CD4-positive, alpha-beta T cell (primary cell): ENCODE results near the gene L1TD1. TPM values are rescaled to one million over a fixed set of nuclear protein-coding genes. Genes with fewer than 3 reads are reported as not detected.

Experiments
- ATAC-seq: fragments of 200-7000 bp; cut with Tn5 transposase; one replicate; pipeline ENCODE4 v1.10.0; 2022; ENCODE audit warnings: mild to moderate bottlenecking; ENCODE audit not compliant: poor library complexity
- CTCF ChIA-PET: fragments of 350-600 bp; sonication (Branson Sonifier 250); formaldehyde crosslinking; loops from one replicate; lab custom pipeline; 2021; ENCODE audit warnings: antibody characterized with exemption, inconsistent platforms; lab: Charles Lee
- POLR2A ChIA-PET: fragments of 350-600 bp; sonication (Branson Sonifier 250); formaldehyde crosslinking; loops from one replicate; lab custom pipeline; 2021; ENCODE audit warnings: antibody characterized with exemption, inconsistent platforms; lab: Charles Lee
- DNase-seq, 14 experiments: peaks; one replicate each; pipeline ENCODE4 v3.0.0-alpha.2; 2013 to 2020; ENCODE audit warnings: mixed read lengths in 2 of 14
- H3K27ac ChIP-seq, 2 donors: one replicate each; pipeline versions ENCODE4 v1.5.1 to v1.7.0; 2013; ENCODE audit warnings: low read length in 2 of 2, low read depth in 1 of 2, mild to moderate bottlenecking in 1 of 2
- H3K27me3 ChIP-seq, 2 experiments: 1 replicate in 1 of 2; 2 replicates in 1 of 2; pipeline versions ENCODE4 v1.6.1 to v1.7.0; 2013; ENCODE audit warnings: low read length in 2 of 2, control low read depth in 1 of 2, mild to moderate bottlenecking in 1 of 2, moderate library complexity in 1 of 2; ENCODE audit not compliant: insufficient read depth in 2 of 2, control insufficient read depth in 1 of 2
- H3K36me3 ChIP-seq: one replicate; pipeline ENCODE4 v1.6.1; 2013; ENCODE audit warnings: low read length, control low read depth; ENCODE audit not compliant: insufficient read depth
- H3K4me1 ChIP-seq: one replicate; pipeline ENCODE4 v1.6.1; 2013; ENCODE audit warnings: low read length, control low read depth; ENCODE audit not compliant: insufficient read depth
- H3K4me3 ChIP-seq: one replicate; pipeline ENCODE4 v1.5.1; 2013; ENCODE audit warnings: mild to moderate bottlenecking, low read length, moderate library complexity
- H3K9me3 ChIP-seq, 2 experiments: 1 replicate in 1 of 2; 2 replicates in 1 of 2; pipeline versions ENCODE4 v1.6.1 to v1.7.0; 2013; ENCODE audit warnings: low read length in 2 of 2, mild to moderate bottlenecking in 2 of 2, control low read depth in 1 of 2, moderate library complexity in 1 of 2; ENCODE audit not compliant: control insufficient read depth in 1 of 2, insufficient read depth in 1 of 2
- H3K27ac Mint-ChIP-seq: one replicate; pipeline ENCODE4 v1.8.0; 2020; ENCODE audit warnings: mixed read lengths
- H3K27me3 Mint-ChIP-seq: one replicate; pipeline ENCODE4 v1.8.0; 2021; ENCODE audit warnings: mixed read lengths
- H3K36me3 Mint-ChIP-seq: one replicate; pipeline ENCODE4 v1.8.0; 2021; ENCODE audit warnings: low read depth, mixed read lengths
- H3K4me1 Mint-ChIP-seq: one replicate; pipeline ENCODE4 v1.8.0; 2021; ENCODE audit warnings: low read depth, mixed read lengths
- H3K4me3 Mint-ChIP-seq: one replicate; pipeline ENCODE4 v1.8.0; 2020; ENCODE audit warnings: mild to moderate bottlenecking, mixed read lengths
- H3K9me3 Mint-ChIP-seq: one replicate; pipeline ENCODE4 v1.8.0; 2020; ENCODE audit warnings: mixed read lengths
- CTCF ChIP-seq: fragments of 200-600 bp; IDR thresholded peaks from one replicate; pipeline ENCODE4 v1.8.0; 2022; ENCODE audit warnings: antibody characterized with exemption, mild to moderate bottlenecking
- intact Hi-C, 2 experiments: fragments of 100-400 bp; cut with DNase I in 1 of 2; cut with micrococcal nuclease in 1 of 2; formaldehyde crosslinking; loops; one replicate each; pipeline versions ENCODE4 v1.15.1 to v1.9.0; 2023 to 2025; cut with DNase I, micrococcal nuclease
- total RNA-seq, 174 experiments: library from RNA in 2 of 174; stranded (reverse) in 2 of 174; gene quantifications; one replicate each; pipeline ENCODE4 v1.2.3 and lab custom pipeline; 2021 to 2026

The L1TD1 gene
- total RNA-seq, 2 experiments from 2014 or later: 0.06 TPM; not detected in 1

DNA sequence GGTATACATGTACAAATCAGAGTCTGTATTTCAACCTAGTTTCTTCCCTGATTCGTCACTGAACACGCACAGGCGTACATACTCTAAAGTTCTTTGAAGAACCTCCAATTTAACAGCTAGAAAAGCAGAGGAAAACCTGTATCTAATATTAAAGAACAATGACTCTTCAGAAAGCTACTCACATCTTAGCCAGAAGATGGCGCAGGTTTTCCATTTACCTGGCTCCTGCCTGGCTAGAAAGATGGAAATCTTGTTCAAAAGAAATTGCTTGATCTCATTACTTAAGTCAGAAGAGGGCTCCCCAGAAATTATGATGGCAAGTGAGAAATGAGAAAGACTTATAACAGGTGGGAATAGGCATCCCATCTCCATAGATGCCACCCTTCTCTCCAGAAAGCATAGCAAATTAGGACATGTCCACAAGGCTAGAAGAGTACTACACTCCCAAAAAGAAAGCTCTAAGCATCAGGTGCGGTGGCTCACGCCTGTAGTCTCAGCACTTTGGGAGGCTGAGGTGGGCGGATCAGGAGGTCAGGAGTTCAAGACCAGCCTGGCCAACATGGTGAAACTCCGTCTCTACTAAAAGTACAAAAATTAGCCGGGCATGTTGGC is 19.0 kb upstream of the L1TD1 start:
- peak; percentile 76 for TF ChIP-seq CTCF
- ATAC-seq: peak; percentile 41
- peak in 12 of 14 experiments; percentile 2 to 69 (median 18) for DNase-seq
- no peaks in the 10 kb centered on the region for H3K4me1 Mint-ChIP-seq
- Histone ChIP-seq H3K4me1 (no peaks in the 10 kb centered on the region), H3K36me3 (no peaks in the 10 kb centered on the region), H3K9me3 (no peaks in the 10 kb centered on the region), H3K27me3 (no peaks in the 10 kb centered on the region), H3K4me3 (no peak overlapping the region), H3K27ac (no peak overlapping the region)
- intact Hi-C loops: loop anchor here (1.0 kb wide), 2 partner anchors 232 to 571 kb away; no protein-coding TSS in a partner anchor
- H3K4me3 Mint-ChIP-seq: no peak overlapping the region
- peaks cover 7% of the 10 kb centered on the region for H3K27me3 Mint-ChIP-seq
- no peaks in the 10 kb centered on the region for H3K36me3 Mint-ChIP-seq
- no peak overlapping the region for H3K27ac Mint-ChIP-seq
- CTCF ChIA-PET: interaction anchor here (0.9 to 1.6 kb wide), 6 partner anchors 9 to 570 kb away, joined by 3 to 13 read pairs (median 4); no protein-coding TSS in a partner anchor
- POLR2A ChIA-PET: interaction anchor here (1.0 to 1.6 kb wide), 2 partner anchors 231 to 260 kb away, joined by 3 to 7 read pairs; no protein-coding TSS in a partner anchor
- no peaks in the 10 kb centered on the region for H3K9me3 Mint-ChIP-seq

GRCh38 chr1:62176597-62177312 is 17.9 kb upstream of the L1TD1 start:
- Mint-ChIP-seq H3K36me3 (no peaks in the 10 kb centered on the region), H3K4me1 (no peaks in the 10 kb centered on the region), H3K9me3 (no peaks in the 10 kb centered on the region), H3K4me3 (no peak overlapping the region), H3K27me3 (no peaks in the 10 kb centered on the region), H3K27ac (no peak overlapping the region)
- ATAC-seq: no peak
- TF ChIP-seq CTCF: no peak
- Histone ChIP-seq H3K4me1 (no peaks in the 10 kb centered on the region), H3K4me3 (no peak overlapping the region), H3K27ac (no peak overlapping the region), H3K9me3 (no peaks in the 10 kb centered on the region), H3K27me3 (no peaks in the 10 kb centered on the region), H3K36me3 (no peaks in the 10 kb centered on the region)
- DNase-seq: no peak
- ChIA-PET CTCF (interaction anchor here (1.5 kb wide), 2 partner anchors 224 to 569 kb away, joined by 4 to 13 read pairs; no protein-coding TSS in a partner anchor), POLR2A (interaction anchor here (1.6 kb wide), 1 partner anchor 259 kb away, joined by 7 read pairs; no protein-coding TSS in a partner anchor)
- intact Hi-C loops: no loop called here

- intact Hi-C loops: no loop called here
- DNase-seq: no peak
- Mint-ChIP-seq H3K4me3 (no peak overlapping the region), H3K27ac (no peak overlapping the region), H3K9me3 (no peaks in the 10 kb centered on the region), H3K27me3 (no peaks in the 10 kb centered on the region), H3K4me1 (no peaks in the 10 kb centered on the region), H3K36me3 (no peaks in the 10 kb centered on the region)
- no peaks in the 10 kb centered on the region for H3K9me3 ChIP-seq
- CTCF ChIA-PET: no interaction called here
- H3K4me1 ChIP-seq: no peaks in the 10 kb centered on the region
- no peak for TF ChIP-seq CTCF
- ATAC-seq: no peak
- H3K27me3 ChIP-seq: no peaks in the 10 kb centered on the region
- POLR2A ChIA-PET: no interaction called here
- no peak overlapping the region for H3K4me3 ChIP-seq
- H3K27ac ChIP-seq: no peak overlapping the region
- no peaks in the 10 kb centered on the region for H3K36me3 ChIP-seq
Measured at GRCh38 chr1:62177621-62178020, 17.0 kb upstream of the L1TD1 start.
